ENCODE results near the gene VSTM5.

The VSTM5 gene

DNA sequence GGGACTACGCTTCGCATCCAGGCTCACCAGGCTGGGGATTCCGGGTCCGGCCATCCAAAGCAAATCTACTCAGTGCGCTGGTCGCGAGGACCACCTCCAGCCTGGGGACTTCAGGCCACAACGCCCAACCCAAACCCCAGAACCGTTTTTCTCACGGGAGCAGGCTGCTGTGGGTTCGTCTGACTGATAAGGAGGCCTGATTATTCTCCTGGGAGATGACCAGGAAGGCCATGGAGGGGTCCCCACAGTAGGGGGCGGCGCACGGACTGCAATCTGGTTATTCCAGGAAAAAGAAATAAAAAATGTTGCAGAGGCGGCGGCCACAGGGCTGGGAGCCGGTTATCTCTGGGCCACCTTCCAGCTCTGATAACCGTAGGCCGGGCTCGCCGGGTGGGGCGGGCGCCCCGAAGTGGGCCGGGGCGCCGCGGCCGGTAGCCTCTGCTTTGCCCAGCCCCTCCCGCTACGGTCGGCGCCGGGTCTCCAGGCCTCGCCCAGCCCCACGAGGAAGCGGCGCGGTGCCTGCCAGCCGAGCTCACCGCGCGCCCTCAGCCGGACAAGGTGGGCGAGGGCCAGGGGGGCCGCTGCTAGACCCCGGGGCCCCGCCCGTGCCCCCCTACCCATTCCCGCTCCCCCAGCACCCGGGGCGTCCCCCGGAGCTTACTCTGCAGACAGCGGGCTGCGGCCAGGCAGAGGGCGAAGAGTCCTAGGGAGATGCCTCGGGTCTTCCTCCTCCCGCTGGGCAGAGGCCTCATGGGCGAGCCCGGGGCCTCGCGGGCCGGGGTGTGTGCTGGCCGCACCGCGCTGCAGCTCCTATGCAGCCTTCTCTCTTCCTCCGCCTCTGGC, 446 bp downstream of the VSTM5 start:
- Mint-ChIP-seq H3K27ac (no peak overlapping the region), H3K4me1 (peaks cover 4% of the 10 kb centered on the region), H3K4me3 (no peak overlapping the region), H3K9me3 (no peaks in the 10 kb centered on the region), H3K36me3 (no peaks in the 10 kb centered on the region), H3K27me3 (peaks cover 44% of the 10 kb centered on the region)
- CTCF ChIA-PET = interaction anchor here (0.6 kb wide), 1 partner anchor 780 kb away, joined by 3 read pairs; no protein-coding TSS in a partner anchor
- no peak for DNase-seq

DNA sequence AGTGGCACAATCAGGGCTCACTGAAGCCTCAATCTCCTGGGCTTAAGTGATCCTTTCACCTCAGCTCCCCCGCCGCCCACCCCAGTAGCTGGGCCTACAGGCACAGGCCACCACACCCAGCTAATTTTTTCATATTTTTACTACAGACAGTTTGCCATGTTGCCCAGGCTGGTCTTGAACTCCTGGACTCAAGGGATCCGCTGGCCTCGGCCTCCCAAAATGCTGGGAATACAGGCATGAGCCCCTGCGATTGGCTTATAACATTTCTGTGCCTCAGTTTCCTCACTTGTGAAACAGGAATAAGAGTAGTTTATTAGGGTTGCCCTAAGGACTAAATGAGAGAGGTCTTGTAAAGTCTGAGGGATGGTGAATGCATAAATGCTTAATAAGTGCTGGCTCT, 1.2 kb downstream of the VSTM5 start:
- H3K27ac Mint-ChIP-seq = no peak overlapping the region
- CTCF ChIA-PET = no interaction called here
- no peaks in the 10 kb centered on the region for H3K9me3 Mint-ChIP-seq
- peaks cover 4% of the 10 kb centered on the region for H3K4me1 Mint-ChIP-seq
- no peaks in the 10 kb centered on the region for H3K36me3 Mint-ChIP-seq
- H3K4me3 Mint-ChIP-seq = no peak overlapping the region
- no peak for DNase-seq
- H3K27me3 Mint-ChIP-seq = peaks cover 48% of the 10 kb centered on the region

DNA sequence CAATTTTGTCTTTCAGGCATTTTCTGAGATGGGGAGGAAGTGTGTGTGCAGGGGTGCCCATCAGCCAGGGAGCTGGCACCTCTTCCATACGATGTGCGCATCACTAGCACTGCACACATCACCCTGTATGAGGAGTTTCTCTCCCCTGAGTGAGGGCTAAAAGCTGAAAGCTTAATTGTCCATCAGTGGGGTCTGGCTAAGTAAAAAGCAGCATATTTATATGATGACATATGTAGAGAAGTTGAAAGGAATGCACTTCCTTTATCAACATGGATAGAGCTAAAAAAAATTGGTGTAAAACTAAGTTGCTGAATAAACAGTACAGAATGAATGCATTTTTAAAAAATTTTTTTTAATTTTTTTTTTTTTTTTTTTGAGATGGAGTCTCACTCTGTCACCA, 4.0 kb downstream of the VSTM5 start:
- Mint-ChIP-seq H3K4me3 (no peak overlapping the region), H3K27ac (no peak overlapping the region), H3K4me1 (peaks cover 4% of the 10 kb centered on the region), H3K36me3 (no peaks in the 10 kb centered on the region), H3K27me3 (peaks cover 38% of the 10 kb centered on the region), H3K9me3 (no peaks in the 10 kb centered on the region)
- no peak for DNase-seq
- CTCF ChIA-PET = no interaction called here

DNA sequence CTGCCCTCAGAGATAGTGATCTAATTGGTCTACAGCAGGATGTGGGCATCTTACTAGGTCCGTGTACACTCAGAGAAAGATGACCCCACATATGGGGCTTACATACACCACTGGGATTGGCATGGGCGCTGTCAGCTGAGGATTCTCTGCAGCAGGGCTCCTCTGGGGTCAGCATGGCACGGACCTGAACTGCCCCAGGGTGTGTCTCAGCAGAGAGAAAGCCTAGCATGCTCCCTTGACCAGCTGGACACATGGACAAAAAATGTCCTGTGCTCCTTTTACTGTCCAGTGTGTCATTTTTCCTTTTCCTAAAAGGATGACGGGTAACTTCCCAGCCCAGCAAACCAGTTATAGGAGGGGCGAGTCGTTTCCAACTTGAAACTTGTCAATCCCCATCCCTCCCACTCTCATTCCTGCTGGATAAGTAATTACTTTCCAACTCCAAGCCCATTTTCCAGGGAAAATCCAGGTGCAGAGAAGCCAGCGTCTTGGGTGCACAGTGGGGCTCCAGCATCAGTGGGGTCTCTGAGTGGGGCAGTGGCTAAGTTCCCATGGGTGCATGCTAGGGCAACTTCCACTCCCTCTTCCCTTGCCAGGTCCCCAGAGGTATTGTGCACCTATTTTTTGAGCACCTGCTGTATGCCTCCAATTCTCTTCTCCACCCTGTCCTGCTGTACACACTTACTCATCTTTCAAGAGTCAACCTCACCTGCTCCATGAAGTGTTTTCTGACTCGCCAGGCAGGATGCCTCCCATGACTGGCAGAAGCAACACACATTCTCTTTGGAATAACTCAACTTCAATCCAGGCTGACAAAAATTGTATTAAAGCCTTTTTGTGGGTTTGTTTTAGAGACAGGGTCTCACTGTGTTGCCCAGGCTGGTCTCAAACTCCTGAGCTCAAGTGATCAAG, 5.0 kb downstream of the VSTM5 start:
- CTCF ChIA-PET = no interaction called here
- no peak for DNase-seq
- Mint-ChIP-seq H3K27ac (no peak overlapping the region), H3K4me3 (no peak overlapping the region), H3K4me1 (peaks cover 4% of the 10 kb centered on the region), H3K36me3 (no peaks in the 10 kb centered on the region), H3K27me3 (peaks cover 29% of the 10 kb centered on the region), H3K9me3 (no peaks in the 10 kb centered on the region)

GRCh38 chr11:93844568-93844967, 5.8 kb downstream of the VSTM5 start:
- Mint-ChIP-seq H3K4me1 (peaks cover 2% of the 10 kb centered on the region), H3K36me3 (no peaks in the 10 kb centered on the region), H3K27ac (no peak overlapping the region), H3K9me3 (no peaks in the 10 kb centered on the region), H3K4me3 (no peak overlapping the region), H3K27me3 (peaks cover 23% of the 10 kb centered on the region)
- CTCF ChIA-PET = no interaction called here
- no peak for DNase-seq

DNA sequence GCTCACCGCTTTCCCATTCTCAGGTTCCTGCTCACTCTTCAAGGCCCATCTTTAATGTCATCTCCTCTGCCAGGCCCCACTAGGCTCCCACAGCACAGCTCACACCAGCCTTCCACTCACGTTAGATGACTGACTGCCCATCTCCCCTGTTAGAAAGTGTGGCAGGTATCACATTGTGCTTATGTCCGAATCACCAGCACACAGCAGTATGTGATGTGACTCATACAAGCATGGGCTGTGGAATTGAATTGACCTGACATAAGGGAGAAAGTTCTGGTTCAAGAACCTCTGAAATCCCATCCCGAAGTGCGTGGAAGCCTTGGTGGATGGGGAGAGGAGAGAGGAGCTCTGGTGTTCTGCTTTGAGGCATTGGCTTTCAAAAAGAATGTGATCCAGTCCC, 6.5 kb downstream of the VSTM5 start:
- no peak overlapping the region for H3K27ac Mint-ChIP-seq
- CTCF ChIA-PET = interaction anchor here (0.6 kb wide), 1 partner anchor 331 kb away, joined by 3 read pairs; no protein-coding TSS in a partner anchor
- no peaks in the 10 kb centered on the region for H3K4me1 Mint-ChIP-seq
- no peak for DNase-seq
- no peak overlapping the region for H3K4me3 Mint-ChIP-seq
- H3K27me3 Mint-ChIP-seq = peaks cover 17% of the 10 kb centered on the region
- no peaks in the 10 kb centered on the region for H3K36me3 Mint-ChIP-seq
- no peaks in the 10 kb centered on the region for H3K9me3 Mint-ChIP-seq

- H3K27me3 Mint-ChIP-seq = peaks cover 10% of the 10 kb centered on the region
- H3K4me1 Mint-ChIP-seq = no peaks in the 10 kb centered on the region
- H3K36me3 Mint-ChIP-seq = no peaks in the 10 kb centered on the region
- H3K9me3 Mint-ChIP-seq = no peaks in the 10 kb centered on the region
- H3K4me3 Mint-ChIP-seq = no peak overlapping the region
- H3K27ac Mint-ChIP-seq = no peak overlapping the region
- no peak for DNase-seq
- CTCF ChIA-PET = no interaction called here
Observed at GRCh38 chr11:93842461-93842860, 8.0 kb downstream of the VSTM5 start.

GRCh38 chr11:93842034-93842433, 8.4 kb downstream of the VSTM5 start:
- no peak for DNase-seq
- Mint-ChIP-seq H3K9me3 (no peaks in the 10 kb centered on the region), H3K4me3 (no peak overlapping the region), H3K27me3 (peaks cover 10% of the 10 kb centered on the region), H3K27ac (no peak overlapping the region), H3K36me3 (no peaks in the 10 kb centered on the region), H3K4me1 (no peaks in the 10 kb centered on the region)
- CTCF ChIA-PET = no interaction called here

DNA sequence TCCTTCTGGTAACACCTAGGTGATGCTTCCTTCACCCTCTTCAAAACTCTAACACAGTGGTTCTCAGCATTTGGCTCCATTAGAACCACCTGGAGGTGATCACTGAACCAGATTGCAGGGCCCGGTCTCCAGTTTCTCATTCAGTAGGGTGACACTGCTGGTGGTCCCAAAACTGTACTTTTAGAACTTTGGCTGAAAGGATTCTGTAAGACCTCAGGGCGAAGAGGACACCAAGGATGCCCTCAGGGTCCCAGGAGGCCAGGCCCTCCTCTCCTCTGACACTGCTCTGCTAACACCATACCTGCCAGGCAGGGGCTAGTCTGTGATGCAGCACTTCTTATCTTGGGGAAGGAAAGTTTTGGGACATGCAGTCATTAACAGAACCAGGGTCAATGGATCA, 9.0 kb downstream of the VSTM5 start:
- DNase-seq = no peak
- Mint-ChIP-seq H3K4me3 (no peak overlapping the region), H3K27ac (no peak overlapping the region), H3K9me3 (no peaks in the 10 kb centered on the region), H3K4me1 (no peaks in the 10 kb centered on the region), H3K27me3 (peaks cover 10% of the 10 kb centered on the region), H3K36me3 (no peaks in the 10 kb centered on the region)
- CTCF ChIA-PET = no interaction called here

DNA sequence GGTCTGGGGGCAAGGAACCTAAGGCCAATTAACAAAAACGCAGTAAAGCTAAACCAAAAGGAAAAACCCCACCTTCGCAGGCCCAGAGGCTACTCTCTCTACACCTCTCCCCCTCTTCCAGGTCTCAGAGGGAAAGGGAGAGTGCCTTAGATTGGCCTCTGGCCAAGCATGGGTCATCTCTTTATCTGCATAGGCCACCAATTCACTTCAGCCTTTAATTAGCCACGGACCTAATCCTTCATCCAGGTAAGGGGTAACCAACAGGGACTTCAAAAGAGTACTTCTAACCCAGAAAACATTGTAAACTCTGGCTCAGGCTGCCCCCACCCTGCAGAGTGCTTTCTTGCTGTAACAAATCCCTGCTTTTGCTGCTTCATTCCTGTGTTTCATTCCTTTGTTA, 9.4 kb downstream of the VSTM5 start:
- DNase-seq = no peak
- CTCF ChIA-PET = no interaction called here
- H3K4me3 Mint-ChIP-seq = no peak overlapping the region
- H3K27ac Mint-ChIP-seq = no peak overlapping the region
- H3K36me3 Mint-ChIP-seq = no peaks in the 10 kb centered on the region
- H3K4me1 Mint-ChIP-seq = no peaks in the 10 kb centered on the region
- no peaks in the 10 kb centered on the region for H3K9me3 Mint-ChIP-seq
- peaks cover 10% of the 10 kb centered on the region for H3K27me3 Mint-ChIP-seq

GRCh38 chr11:93840180-93840579, 10.2 kb downstream of the VSTM5 start:
- Mint-ChIP-seq H3K36me3 (no peaks in the 10 kb centered on the region), H3K4me1 (no peaks in the 10 kb centered on the region), H3K9me3 (no peaks in the 10 kb centered on the region), H3K27ac (no peak overlapping the region), H3K4me3 (no peak overlapping the region), H3K27me3 (peaks cover 10% of the 10 kb centered on the region)
- DNase-seq = no peak
- CTCF ChIA-PET = no interaction called here

DNA sequence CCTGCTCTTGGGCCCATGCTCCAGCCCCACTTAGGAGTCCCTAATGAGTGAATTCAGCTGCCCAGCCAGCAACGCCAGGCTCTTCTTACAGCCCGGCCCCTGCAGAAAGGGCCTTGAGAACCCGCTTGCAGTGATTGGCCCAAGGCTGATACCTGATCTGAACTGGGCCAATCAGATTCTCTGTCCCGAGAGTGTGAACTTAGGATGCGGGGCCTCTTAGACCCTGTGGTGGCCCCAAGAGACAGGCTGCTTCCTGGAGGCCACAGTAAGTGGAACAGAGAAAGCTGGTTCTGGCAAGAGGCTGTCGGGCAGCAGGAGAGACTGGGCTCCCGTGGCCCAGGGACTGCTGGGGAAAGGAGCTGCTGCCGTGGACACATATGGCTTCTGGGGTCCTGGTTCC, 11.5 kb downstream of the VSTM5 start:
- H3K4me3 Mint-ChIP-seq = no peak overlapping the region
- no peak overlapping the region for H3K27ac Mint-ChIP-seq
- H3K4me1 Mint-ChIP-seq = no peaks in the 10 kb centered on the region
- no peaks in the 10 kb centered on the region for H3K9me3 Mint-ChIP-seq
- CTCF ChIA-PET = no interaction called here
- peaks cover 6% of the 10 kb centered on the region for H3K27me3 Mint-ChIP-seq
- no peak for DNase-seq
- no peaks in the 10 kb centered on the region for H3K36me3 Mint-ChIP-seq

DNA sequence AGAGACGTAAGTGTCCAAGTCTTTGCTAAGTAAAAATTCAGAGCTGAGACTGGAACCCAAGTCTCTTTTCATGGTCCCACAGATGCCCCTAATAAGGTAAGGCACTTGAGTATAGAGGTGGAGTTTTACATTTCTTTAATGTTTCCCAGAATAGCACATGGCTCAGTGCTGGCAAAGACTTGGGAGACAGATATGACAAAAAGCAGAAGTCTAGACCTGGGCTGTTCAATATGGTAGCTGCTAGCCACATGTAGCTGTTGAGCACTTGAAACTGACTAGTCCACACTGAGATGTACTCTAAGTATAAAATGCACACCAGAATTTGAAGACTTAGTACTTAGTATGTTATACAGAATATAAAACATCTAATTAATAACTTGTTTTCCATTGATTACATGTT, 17.6 kb downstream of the VSTM5 start:
- CTCF ChIA-PET = no interaction called here
- H3K4me3 Mint-ChIP-seq = no peak overlapping the region
- no peaks in the 10 kb centered on the region for H3K4me1 Mint-ChIP-seq
- DNase-seq = no peak
- H3K36me3 Mint-ChIP-seq = no peaks in the 10 kb centered on the region
- no peak overlapping the region for H3K27ac Mint-ChIP-seq
- peaks cover 7% of the 10 kb centered on the region for H3K27me3 Mint-ChIP-seq
- no peaks in the 10 kb centered on the region for H3K9me3 Mint-ChIP-seq

DNA sequence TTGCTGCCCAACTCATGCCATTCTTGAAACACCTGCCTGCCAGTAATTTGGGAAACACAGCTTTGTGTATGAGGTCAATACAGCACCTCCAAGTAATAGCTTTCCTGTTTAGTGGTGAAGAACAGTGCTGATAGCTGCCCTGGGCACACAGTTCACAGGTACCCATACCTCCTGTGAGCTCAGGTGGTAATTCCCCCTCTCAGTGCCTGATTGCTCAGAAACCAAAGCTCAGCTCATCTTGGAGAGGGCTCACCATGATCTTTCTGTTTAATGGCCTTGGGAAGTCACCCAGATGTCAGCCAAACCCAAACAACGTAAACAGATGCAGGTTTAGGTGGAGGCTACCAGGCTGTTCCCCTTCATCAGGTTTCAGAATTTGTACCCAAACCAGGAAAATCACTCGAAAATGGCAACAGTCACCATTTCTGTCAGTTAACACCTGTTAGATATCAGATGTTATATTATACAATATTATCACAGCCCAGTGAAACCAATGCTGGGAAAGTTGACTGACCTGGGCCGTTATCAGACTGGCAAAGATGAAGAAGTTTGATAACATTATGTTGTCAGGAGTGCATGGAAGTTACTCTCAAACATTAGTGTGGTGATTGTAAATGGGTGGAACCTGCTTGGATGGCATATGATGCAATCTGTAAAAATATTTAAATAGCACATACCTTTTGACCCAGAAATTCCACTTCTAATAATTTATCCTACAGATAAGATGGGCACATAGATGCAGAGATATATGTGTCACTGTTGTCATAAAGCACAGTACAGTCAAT, 18.9 kb downstream of the VSTM5 start:
- Mint-ChIP-seq H3K36me3 (no peaks in the 10 kb centered on the region), H3K9me3 (no peaks in the 10 kb centered on the region), H3K4me1 (no peaks in the 10 kb centered on the region), H3K27me3 (peaks cover 7% of the 10 kb centered on the region), H3K27ac (no peak overlapping the region), H3K4me3 (no peak overlapping the region)
- CTCF ChIA-PET = no interaction called here
- no peak for DNase-seq
